Ovary (tissue), 1 donor: Measurements from ENCODE around the gene GNAI2.

Experiments
- EP300 ChIP-seq: sonication (generic); formaldehyde crosslinking; IDR thresholded peaks from one replicate; pipeline ENCODE4 v1.6.1; 2017; ENCODE audit warnings: antibody characterized with exemption
- POLR2A ChIP-seq: fragments of 450-650 bp; IDR thresholded peaks from one replicate; pipeline ENCODE4 v1.6.1; 2017; ENCODE audit warnings: antibody characterized with exemption, mild to moderate bottlenecking, moderate library complexity

GRCh38 chr3:50236484-50237132, 604 bp downstream of the GNAI2 start:
- TF ChIP-seq EP300 (no peak), POLR2A (no peak)
